Measurements from ENCODE around the gene FBXW8. TPM values are rescaled to one million over a fixed set of nuclear protein-coding genes. Genes with fewer than 3 reads are reported as not detected.

FBXW8 gene
- total RNA-seq, 6 experiments from 2014 or later = 4.5 to 9.6 (median 6.3) TPM

- H3K27ac ChIP-seq = no peak overlapping the region
- intact Hi-C loops (cut with DNase I) = no loop called here
Measured at GRCh38 chr12:117051380-117051779, 140.6 kb downstream of the FBXW8 start.

GRCh38 chr12:117052386-117053049 is 141.8 kb downstream of the FBXW8 start:
- TF ChIP-seq CTCF (IDR thresholded peaks at IDR 0.05) (no peak), POLR2A (IDR thresholded peaks at IDR 0.05) (no peak)
- H3K9me3 ChIP-seq = no peaks in the 10 kb centered on the region
- no peak overlapping the region for H3K27ac ChIP-seq
- H3K36me3 ChIP-seq = no peaks in the 10 kb centered on the region
- H3K27me3 ChIP-seq = no peaks in the 10 kb centered on the region
- ATAC-seq (no peak), DNase-seq (no peak)
- WGBS (ENCODE audit: insufficient coverage, low coverage, low lambda C conversion rate, missing lambda C conversion rate) = 61% methylated on average over 7 of the region's 8 CpGs
- intact Hi-C loops (cut with DNase I) = no loop called here
- H3K4me1 ChIP-seq = no peaks in the 10 kb centered on the region
- no peak overlapping the region for H3K4me3 ChIP-seq

More at GRCh38 chr12:117051380-117051779, 140.6 kb downstream of the FBXW8 start:
- no peak for ATAC-seq
- Histone ChIP-seq H3K27me3 (no peaks in the 10 kb centered on the region), H3K9me3 (no peaks in the 10 kb centered on the region), H3K4me1 (no peaks in the 10 kb centered on the region), H3K4me3 (no peak overlapping the region), H3K36me3 (no peaks in the 10 kb centered on the region)
- 50% methylated on average over 9 of the region's 10 CpGs for WGBS (ENCODE audit: insufficient coverage, low coverage, low lambda C conversion rate, missing lambda C conversion rate)
- DNase-seq = no peak
- TF ChIP-seq CTCF (IDR thresholded peaks at IDR 0.05) = no peak
- TF ChIP-seq POLR2A (IDR thresholded peaks at IDR 0.05) = no peak

- no peak for ATAC-seq
- H3K9me3 ChIP-seq = no peaks in the 10 kb centered on the region
- H3K4me1 ChIP-seq = no peaks in the 10 kb centered on the region
- intact Hi-C loops (cut with DNase I) = no loop called here
- no peak overlapping the region for H3K4me3 ChIP-seq
- TF ChIP-seq POLR2A (IDR thresholded peaks at IDR 0.05) = no peak
- TF ChIP-seq CTCF (IDR thresholded peaks at IDR 0.05) = no peak
- H3K36me3 ChIP-seq = no peaks in the 10 kb centered on the region
- WGBS (ENCODE audit: insufficient coverage, low coverage, low lambda C conversion rate, missing lambda C conversion rate) = 68% methylated on average over 8 of the region's 9 CpGs
- no peak for DNase-seq
- H3K27me3 ChIP-seq = no peaks in the 10 kb centered on the region
- no peak overlapping the region for H3K27ac ChIP-seq
Measured at GRCh38 chr12:117053050-117053400, 142.3 kb downstream of the FBXW8 start.

- intact Hi-C loops (cut with DNase I) = no loop called here
- H3K36me3 ChIP-seq = no peaks in the 10 kb centered on the region
- H3K27me3 ChIP-seq = no peaks in the 10 kb centered on the region
- no peaks in the 10 kb centered on the region for H3K4me1 ChIP-seq
- ATAC-seq = no peak
- H3K9me3 ChIP-seq = no peaks in the 10 kb centered on the region
- no peak overlapping the region for H3K27ac ChIP-seq
- H3K4me3 ChIP-seq = no peak overlapping the region
- no peak for TF ChIP-seq POLR2A (IDR thresholded peaks at IDR 0.05)
- TF ChIP-seq CTCF (IDR thresholded peaks at IDR 0.05) = no peak
- DNase-seq = no peak
- WGBS (ENCODE audit: insufficient coverage, low coverage, low lambda C conversion rate, missing lambda C conversion rate) = 76% methylated on average over 18 of the region's 18 CpGs
Measured at GRCh38 chr12:117053597-117054201, 142.9 kb downstream of the FBXW8 start.
